Uterus (tissue), 2 donors: Measurements from ENCODE around the gene KMT2C.
"Not testable (repeated sequence)": the region's sequence is repeated elsewhere in the genome, so short reads cannot be mapped to it uniquely, and the experiment has no call there.

ENCODE experiments used
- CTCF ChIP-seq, 4 experiments: fragments of 200-600 bp in 2 of 4; fragments of 450-650 bp in 2 of 4; sonication (generic) in 2 of 4; IDR thresholded peaks; one replicate each; pipeline ENCODE4 v1.5.1; 2016 to 2019; ENCODE audit warnings: antibody characterized with exemption in 4 of 4, mild to moderate bottlenecking in 2 of 4, moderate library complexity in 1 of 4
- POLR2A ChIP-seq, 2 donors: fragments of 450-650 bp; IDR thresholded peaks; one replicate each; pipeline ENCODE4 v1.6.1; 2016; ENCODE audit warnings: antibody characterized with exemption in 2 of 2, mild to moderate bottlenecking in 1 of 2, moderate library complexity in 1 of 2

- TF ChIP-seq CTCF, POLR2A (IDR thresholded peaks at IDR 0.05): not testable (repeated sequence)
Observed at GRCh38 chr7:152243464-152243863, 192.3 kb downstream of the KMT2C start.
